Urinary bladder (tissue), 4 donors: ENCODE data around the gene DLST. TPM values are rescaled to one million over a fixed set of nuclear protein-coding genes. Genes with fewer than 3 reads are reported as not detected.
"Not testable (repeated sequence)": the region's sequence is repeated elsewhere in the genome, so short reads cannot be mapped to it uniquely, and the experiment has no call there.

Experiments
- DNase-seq: peaks from one replicate; pipeline ENCODE4 v3.0.0-alpha.2; 2015; ENCODE audit errors: extremely low spot score
- H3K27ac ChIP-seq: one replicate; pipeline ENCODE4 v1.5.1; 2013; ENCODE audit warnings: low read depth, mild to moderate bottlenecking, moderate library complexity
- H3K36me3 ChIP-seq: one replicate; pipeline ENCODE4 v1.6.1; 2013; ENCODE audit warnings: mild to moderate bottlenecking, moderate library complexity; ENCODE audit not compliant: insufficient read depth
- H3K4me1 ChIP-seq: one replicate; pipeline ENCODE4 v1.6.1; 2013; ENCODE audit warnings: mild to moderate bottlenecking, moderate library complexity; ENCODE audit not compliant: insufficient read depth
- H3K4me3 ChIP-seq: one replicate; pipeline ENCODE4 v1.5.1; 2013; ENCODE audit warnings: low read depth, low read length
- whole genome bisulfite sequencing: extraction: QIAGEN DNeasy Blood & Tissue Kit; methylation state at CpG from one replicate; pipeline ENCODE4 v1.1.7; 2013; 5-methylcytosine and 5-hydroxymethylcytosine counted together
- polyA plus RNA-seq: library from polyadenylated mRNA; stranded (reverse); fragments of 200-250 nt; gene quantifications from one replicate; pipeline ENCODE4 v1.2.3, GENCODE V29; 2013
- total RNA-seq: library from RNA; depleted of rRNA; stranded (reverse); fragments of >200 nt; gene quantifications from one replicate; pipeline ENCODE4 v1.2.3, GENCODE V29; 2014
- donor health status: healthy with polysubstance abuse.
- donor health status: healthy.

The DLST gene
- total and polyA plus RNA-seq, 2 donors: 50.2 to 96.3 TPM

DNA sequence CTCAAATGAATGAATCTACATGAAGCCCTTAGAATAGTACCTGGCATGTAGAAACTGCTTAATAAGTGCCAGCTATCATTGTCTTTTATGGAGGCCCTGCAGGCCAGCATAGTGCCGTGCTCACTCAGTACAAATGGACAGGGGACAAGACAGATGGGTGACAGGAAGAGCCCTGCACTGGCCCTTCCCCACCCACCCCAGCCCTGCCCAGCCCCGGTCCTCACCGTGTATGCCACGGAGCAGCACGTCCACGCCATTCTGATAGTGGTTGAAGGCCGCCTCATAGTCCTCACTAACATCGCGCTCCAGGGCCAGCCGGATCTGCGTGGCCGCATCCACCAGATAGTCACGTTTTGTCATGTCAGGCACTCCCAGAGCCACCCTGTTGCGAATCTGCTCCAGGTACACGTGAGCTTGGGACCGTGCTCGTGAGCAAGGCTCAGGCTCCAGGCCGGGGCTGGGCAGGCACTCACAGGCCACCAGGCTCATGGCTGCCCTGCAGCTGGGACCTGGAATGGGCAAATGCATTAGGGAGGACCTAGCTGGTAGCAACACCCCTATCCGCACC, 39.4 kb downstream of the DLST start:
- H3K4me1 ChIP-seq: no peaks in the 10 kb centered on the region
- WGBS: 91% methylated on average over 19 of the region's 19 CpGs
- no peak overlapping the region for H3K27ac ChIP-seq
- H3K36me3 ChIP-seq: no peaks in the 10 kb centered on the region
- no peak for DNase-seq
- no peak overlapping the region for H3K4me3 ChIP-seq

DNA sequence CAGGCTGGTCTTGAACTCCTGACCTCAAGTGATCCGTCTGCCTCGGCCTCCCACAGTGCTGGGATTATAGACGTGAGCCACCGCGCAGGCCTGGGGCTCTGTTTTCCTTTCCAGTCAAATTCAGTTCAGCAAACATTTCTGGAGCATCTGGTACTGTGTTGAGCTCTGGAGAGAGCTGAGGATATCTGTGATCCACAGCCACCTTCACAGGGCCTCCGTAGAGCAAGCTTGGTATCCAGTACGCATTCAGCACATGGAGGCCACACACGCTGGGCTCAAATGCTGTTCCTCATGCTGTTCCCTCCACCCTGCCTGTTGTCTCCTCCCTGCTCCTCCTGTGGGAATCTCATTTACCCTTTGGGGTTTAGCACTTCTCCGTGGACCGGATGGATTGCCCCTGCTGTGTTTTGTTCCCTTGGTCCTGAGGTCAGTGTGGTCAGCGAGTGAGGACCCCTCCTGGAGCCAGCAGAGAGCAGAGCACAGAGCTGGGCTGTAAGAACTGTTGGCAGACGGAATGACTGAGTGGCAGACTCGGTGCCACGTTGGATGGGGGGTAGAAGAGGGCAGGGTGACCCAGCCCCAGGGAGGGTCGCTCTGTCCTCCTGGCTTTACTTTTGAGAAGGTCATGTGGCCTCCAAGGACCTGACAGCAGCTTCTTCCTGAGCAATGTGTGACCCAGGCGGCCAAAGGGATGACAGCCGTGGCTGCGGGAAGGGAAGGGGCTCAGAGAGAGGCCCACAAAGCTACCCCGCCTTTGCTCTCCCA, 40.5 kb downstream of the DLST start:
- H3K4me1 ChIP-seq: no peaks in the 10 kb centered on the region
- 77% methylated on average over 19 of the region's 19 CpGs for WGBS
- H3K27ac ChIP-seq: no peak overlapping the region
- no peak for DNase-seq
- H3K36me3 ChIP-seq: no peaks in the 10 kb centered on the region
- no peak overlapping the region for H3K4me3 ChIP-seq

DNA sequence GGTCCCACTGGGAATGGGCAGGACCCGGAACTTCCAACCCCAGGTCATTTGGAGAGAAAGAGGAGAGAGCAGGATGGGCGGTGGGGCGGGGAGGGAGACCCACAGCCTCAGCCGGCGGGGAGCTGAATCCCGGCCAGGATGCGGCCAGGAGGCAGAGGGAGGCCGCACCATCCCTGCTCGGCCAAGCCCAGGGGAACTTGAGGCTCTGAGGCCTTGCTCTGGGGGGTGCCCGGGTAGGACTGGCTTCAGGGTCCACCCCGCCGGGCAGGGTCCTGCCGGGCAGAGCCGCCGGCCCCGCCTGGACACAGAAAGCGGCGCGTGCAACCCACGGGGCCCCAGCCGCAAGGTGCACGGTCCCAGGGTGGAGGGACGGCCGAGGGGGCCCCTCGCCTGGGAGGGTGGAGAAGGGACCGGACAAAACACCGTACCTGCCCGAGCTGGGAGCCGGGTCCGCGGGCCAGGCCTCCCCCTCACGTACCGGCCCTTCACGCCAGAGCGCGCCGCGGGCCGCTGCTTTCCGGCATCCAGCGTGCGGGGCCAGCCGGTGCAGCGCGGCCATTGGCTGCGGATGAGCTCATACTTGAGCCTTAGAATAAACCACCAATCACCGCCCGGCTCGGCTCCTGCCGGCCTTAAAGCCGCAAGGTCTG, 41.2 kb downstream of the DLST start, which contains the start of gene RPS6KL1:
RPS6KL1 (minus strand) TSS at position 509 of the 650 bp plus-strand sequence. CDS start 1,719 bp downstream, outside the sequence.
- peak; percentile 45 for DNase-seq
- peak within 1 kb of the TSS; percentile 23 for H3K4me3 ChIP-seq
- no peaks in the 10 kb centered on the region for H3K4me1 ChIP-seq
- 5% methylated on average over 51 of the region's 51 CpGs for WGBS
- H3K36me3 ChIP-seq: no peaks in the 10 kb centered on the region
- no peak within 1 kb of the TSS for H3K27ac ChIP-seq

DNA sequence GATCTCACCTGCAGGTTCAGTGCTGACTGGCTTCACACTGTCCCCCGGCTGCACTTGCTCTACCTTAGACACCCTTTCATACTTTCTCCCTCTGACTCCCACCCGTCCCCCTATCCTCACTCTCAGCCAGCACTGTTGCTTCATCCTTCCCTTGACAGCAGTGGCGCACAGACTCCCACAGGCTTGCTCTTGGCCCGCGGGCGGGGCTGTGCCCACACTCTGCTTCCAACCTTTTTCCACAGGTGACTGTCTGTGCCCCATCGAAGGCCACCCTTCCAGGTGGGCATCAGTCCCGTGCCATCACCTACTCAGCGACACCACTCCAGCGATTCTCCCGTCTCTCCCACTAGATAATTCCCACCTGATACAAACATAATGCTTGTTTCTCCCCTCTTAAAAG, 42.3 kb downstream of the DLST start:
- 84% methylated on average over 11 of the region's 11 CpGs for WGBS

DNA sequence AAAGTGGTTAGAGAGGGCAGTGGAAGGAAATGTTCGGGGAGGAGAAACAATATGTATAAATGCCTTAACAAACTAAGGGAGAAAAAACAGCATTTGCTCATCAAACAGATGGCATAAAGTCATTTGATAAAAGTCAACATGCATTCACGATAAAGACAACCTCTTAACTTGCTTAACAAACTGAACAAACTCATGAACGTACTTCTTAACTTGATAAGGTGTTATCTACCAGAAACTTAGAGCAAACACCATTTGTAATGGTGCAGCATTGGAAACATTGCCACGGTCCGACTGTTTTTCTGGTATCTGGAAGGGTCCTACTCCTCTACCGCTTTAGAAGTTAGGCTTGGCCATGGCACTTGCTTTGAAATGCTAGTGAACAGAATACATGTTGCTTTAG, 45.5 kb downstream of the DLST start:
- 76% methylated on average over 6 of the region's 6 CpGs for WGBS
- DNase-seq: no peak
- Histone ChIP-seq H3K27ac (no peak overlapping the region), H3K4me3 (no peak overlapping the region), H3K4me1 (no peaks in the 10 kb centered on the region), H3K36me3 (no peaks in the 10 kb centered on the region)

More for the DNA sequence above, 42.3 kb downstream of the DLST start:
- H3K36me3 ChIP-seq: no peaks in the 10 kb centered on the region
- no peak overlapping the region for H3K27ac ChIP-seq
- no peak for DNase-seq
- no peaks in the 10 kb centered on the region for H3K4me1 ChIP-seq
- no peak overlapping the region for H3K4me3 ChIP-seq

DNA sequence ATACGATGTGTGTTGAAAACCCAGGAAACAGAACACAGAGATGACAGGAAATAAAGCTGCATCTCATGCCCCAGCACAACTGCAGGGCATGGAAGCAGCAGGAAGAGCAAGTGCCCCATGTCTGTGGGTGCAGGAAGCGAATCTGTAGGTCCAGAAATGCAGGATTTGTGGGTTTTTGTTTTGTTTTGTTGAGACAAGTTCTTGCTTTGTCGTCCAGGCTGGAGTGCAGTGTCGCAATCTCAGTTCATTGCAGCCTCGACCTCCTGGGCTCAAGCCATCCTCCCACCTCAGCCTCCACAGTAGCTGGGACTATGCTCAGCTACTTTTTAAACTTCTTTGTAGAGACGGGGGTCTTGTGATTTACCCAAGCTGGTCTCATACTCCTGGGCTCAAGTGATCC, 47.5 kb downstream of the DLST start:
- no peak for DNase-seq
- 68% methylated on average over 6 of the region's 6 CpGs for WGBS
- no peaks in the 10 kb centered on the region for H3K4me1 ChIP-seq
- H3K27ac ChIP-seq: no peak overlapping the region
- H3K4me3 ChIP-seq: no peak overlapping the region
- H3K36me3 ChIP-seq: no peaks in the 10 kb centered on the region

DNA sequence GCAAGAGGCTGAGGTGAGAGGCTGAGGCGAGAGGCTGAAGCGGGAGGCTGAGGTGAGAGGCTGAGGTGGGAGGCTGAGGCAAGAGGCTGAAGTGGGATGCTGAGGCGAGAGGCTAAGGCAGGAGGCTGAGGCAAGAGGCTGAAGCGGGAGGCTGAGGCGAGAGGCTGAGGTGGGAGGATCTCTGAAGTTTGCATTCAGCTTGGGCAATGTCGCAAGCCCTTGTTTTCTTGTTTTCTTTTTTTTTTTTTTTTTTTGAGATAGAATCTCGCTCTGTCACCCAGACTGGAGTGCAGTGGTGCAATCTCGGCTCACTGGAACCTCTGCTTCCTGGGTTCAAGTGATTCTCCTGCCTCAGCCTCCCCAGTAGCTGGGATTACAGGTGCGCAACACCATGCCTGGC, 50.0 kb downstream of the DLST start:
- not testable (repeated sequence) for H3K4me1 ChIP-seq, H3K27ac ChIP-seq, DNase-seq, H3K4me3 ChIP-seq, H3K36me3 ChIP-seq
- 85% methylated on average over 9 of the region's 9 CpGs for WGBS

DNA sequence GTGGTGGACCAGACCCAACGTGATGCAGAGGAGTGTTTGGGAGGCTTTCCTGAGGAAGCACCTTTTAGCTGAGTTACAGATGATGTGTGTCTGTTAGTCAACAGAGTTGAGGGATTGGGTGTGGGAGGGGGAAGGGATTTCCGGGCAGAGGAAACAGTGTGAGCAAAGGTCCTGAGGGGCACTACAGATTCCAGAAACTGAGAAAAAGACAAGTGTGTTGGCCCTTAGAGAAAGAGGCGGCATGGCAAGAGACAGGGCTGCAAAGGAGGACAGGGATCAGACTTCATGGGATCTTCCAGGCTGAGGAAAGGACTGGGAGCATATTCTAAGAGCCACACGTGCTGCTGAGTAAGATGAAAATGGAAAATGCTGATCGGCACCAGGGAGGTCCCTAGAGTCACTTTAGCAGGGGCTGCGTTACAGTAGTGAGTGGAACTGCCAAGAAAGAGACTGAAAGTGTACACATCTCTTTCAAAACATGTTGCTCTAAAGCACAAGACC, 50.7 kb downstream of the DLST start:
- Histone ChIP-seq H3K4me1 (no peaks in the 10 kb centered on the region), H3K36me3 (no peaks in the 10 kb centered on the region), H3K27ac (no peak overlapping the region), H3K4me3 (no peak overlapping the region)
- no peak for DNase-seq
- 33% methylated on average over 6 of the region's 6 CpGs for WGBS

DNA sequence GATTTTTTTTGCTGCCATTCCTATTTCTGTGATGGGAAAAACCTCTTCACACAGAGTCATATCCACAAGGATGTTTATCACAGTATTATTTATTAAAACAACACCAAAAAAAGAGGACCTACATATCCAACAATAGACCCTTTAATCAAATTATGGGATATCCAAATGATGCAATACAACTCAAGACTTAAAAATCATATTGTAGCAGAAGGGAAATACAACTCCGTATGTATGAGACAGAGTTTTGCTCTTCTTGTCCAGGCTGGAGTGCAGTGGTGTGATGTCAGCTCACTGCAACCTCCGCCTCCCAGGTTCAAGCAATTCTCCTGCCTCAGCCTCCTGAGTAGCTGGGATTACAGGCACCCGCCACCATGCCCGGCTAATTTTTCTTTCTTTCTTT, 51.2 kb downstream of the DLST start:
- H3K36me3 ChIP-seq, DNase-seq, H3K4me1 ChIP-seq, H3K27ac ChIP-seq, H3K4me3 ChIP-seq: not testable (repeated sequence)
- 70% methylated on average over 4 of the region's 4 CpGs for WGBS

DNA sequence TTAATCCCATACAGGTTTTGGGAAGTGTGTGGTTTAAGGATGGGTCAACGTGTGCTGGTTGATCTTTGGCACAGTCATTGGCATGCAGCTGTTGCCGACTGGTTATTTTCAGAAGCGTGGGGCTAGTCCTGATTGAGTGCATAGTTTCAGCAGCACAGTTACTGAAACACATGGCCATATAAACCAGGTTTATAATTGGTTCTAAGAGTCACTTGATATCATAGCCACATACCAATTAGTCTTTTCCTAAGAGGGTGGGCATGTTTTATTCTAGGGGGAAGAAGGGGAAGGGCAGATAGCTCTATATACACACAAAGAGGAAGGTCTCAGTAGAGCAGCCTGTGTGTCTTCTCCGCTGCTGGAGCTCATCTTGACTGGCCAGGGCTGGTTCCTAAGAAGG, 52.3 kb downstream of the DLST start:
- WGBS: 46% methylated on average over 4 of the region's 4 CpGs
- no peak for DNase-seq
- Histone ChIP-seq H3K4me1 (no peaks in the 10 kb centered on the region), H3K36me3 (no peaks in the 10 kb centered on the region), H3K4me3 (no peak overlapping the region), H3K27ac (no peak overlapping the region)

DNA sequence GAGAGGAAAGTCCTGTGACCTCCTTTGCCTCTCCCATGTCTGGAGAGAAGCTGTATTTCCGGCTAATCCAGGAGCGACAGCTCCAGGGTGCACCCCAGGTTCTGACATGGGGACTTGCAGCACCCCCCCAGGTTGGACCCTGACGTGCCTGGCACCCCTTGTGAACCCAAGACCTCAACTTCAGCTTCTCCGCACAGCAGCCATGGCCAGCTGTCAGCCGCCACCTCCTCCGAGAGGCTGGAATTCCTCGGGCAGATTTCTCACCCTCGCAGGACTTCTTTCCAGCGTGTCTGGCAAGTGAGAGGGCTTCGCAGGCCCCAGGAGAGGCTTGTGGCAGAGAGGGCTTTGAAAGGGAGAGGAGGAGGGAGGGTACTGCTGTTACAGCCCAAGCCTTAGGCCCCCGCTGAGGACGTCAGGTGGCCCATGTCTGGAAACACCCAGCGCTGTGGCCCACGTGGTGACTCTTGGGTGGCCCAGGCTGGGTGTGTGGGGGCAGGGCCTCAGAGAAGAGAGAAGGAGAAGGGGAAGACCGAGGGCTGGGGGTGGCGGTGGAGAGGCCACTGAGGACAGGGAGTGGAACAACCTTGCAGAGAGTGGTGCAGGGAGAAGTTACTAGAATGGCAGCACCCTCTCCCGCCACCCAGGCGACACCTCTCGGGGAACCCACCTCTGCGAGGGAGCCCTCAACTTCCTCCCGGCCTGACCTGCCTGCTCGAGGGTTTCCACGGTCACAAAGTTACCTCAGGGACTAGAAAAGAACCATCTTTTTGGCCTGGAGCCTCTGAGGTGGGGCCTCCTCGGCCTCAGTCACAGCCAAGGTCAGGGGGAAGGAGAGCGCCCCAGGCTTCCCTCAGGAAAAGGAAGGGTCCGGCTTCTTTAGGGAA, 53.0 kb downstream of the DLST start:
- 52% methylated on average over 26 of the region's 26 CpGs for WGBS
- H3K36me3 ChIP-seq: no peaks in the 10 kb centered on the region
- H3K27ac ChIP-seq: peak overlapping the region; percentile 51
- H3K4me1 ChIP-seq: no peaks in the 10 kb centered on the region
- no peak overlapping the region for H3K4me3 ChIP-seq
- no peak for DNase-seq

DNA sequence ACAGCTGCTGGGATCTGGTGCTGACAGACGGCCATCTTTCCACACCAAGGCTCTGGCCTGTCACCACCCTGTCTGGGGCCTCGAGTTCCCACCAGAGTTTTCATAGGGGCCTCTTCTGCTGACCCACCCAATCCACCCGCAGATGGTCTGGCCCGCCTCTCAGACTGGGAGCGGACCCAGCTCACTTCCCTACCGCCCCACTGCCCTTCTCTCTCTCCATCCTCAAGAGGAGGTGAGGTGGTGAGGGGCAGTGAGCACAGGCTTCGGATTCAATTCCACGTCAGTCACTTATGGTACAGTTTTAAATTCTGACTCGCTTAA, 53.6 kb downstream of the DLST start:
- H3K4me3 ChIP-seq: no peak overlapping the region
- H3K4me1 ChIP-seq: no peaks in the 10 kb centered on the region
- 73% methylated on average over 9 of the region's 9 CpGs for WGBS
- H3K27ac ChIP-seq: no peak overlapping the region
- no peaks in the 10 kb centered on the region for H3K36me3 ChIP-seq
- no peak for DNase-seq

DNA sequence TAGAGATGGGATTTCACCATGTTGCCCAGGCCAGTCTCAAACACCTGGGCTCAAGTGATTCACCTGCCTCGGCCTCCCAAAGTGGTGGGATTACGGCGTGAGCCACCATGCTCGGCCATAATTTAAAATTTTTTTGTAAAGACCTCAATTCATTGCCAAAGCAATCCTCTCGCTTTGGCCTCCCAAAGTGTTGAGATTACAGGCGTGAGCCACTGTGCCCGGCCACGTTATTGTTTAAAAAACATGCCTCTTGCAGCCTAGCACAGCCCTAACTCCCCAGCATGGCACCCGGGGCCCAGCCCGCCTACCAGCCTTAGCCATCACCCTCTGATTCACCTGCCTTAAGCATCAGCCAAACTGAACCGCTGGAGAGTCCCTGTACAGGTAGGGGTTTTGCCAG, 54.4 kb downstream of the DLST start:
- no peak for DNase-seq
- 97% methylated on average over 11 of the region's 11 CpGs for WGBS
- Histone ChIP-seq H3K4me1 (no peaks in the 10 kb centered on the region), H3K27ac (no peak overlapping the region), H3K4me3 (no peak overlapping the region), H3K36me3 (no peaks in the 10 kb centered on the region)
